ENCODE measurements around the gene MAT2A. TPM values are rescaled to one million over a fixed set of nuclear protein-coding genes. Genes with fewer than 3 reads are reported as not detected.

The MAT2A gene
- total RNA-seq, 1 donor from 2014 or later: 183 TPM

DNA sequence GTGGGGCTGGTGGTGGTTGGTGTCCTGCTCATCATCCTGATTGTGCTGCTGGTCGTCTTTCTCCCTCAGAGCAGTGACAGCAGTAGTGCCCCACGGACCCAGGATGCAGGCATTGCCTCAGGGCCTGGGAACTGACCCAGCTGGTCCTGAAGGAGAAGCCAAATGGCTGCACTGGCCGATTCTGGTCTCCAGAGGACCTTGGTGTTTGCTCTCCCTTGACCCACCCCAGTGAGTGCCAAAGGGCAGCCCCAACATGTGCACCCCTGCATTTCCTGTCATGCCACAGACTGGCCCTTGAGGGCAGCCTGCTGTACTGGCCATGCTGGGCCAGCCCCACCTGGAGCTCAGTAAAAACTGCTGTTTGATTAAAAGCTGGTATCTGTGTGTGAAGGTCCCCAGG lies 54.1 kb downstream of the MAT2A start:
- Mint-ChIP-seq H3K4me1 (ENCODE audit: unreplicated experiment) (peaks cover 69% of the 10 kb centered on the region), H3K27me3 (ENCODE audit: unreplicated experiment) (no peaks in the 10 kb centered on the region), H3K4me3 (ENCODE audit: unreplicated experiment) (no peak overlapping the region), H3K36me3 (ENCODE audit: unreplicated experiment) (peaks cover 2% of the 10 kb centered on the region), H3K27ac (ENCODE audit: unreplicated experiment) (no peak overlapping the region), H3K9me3 (ENCODE audit: unreplicated experiment) (no peaks in the 10 kb centered on the region)
- no peak for DNase-seq (ENCODE audit: extremely low spot score, unreplicated experiment)
- TF ChIP-seq, protein P1, sequence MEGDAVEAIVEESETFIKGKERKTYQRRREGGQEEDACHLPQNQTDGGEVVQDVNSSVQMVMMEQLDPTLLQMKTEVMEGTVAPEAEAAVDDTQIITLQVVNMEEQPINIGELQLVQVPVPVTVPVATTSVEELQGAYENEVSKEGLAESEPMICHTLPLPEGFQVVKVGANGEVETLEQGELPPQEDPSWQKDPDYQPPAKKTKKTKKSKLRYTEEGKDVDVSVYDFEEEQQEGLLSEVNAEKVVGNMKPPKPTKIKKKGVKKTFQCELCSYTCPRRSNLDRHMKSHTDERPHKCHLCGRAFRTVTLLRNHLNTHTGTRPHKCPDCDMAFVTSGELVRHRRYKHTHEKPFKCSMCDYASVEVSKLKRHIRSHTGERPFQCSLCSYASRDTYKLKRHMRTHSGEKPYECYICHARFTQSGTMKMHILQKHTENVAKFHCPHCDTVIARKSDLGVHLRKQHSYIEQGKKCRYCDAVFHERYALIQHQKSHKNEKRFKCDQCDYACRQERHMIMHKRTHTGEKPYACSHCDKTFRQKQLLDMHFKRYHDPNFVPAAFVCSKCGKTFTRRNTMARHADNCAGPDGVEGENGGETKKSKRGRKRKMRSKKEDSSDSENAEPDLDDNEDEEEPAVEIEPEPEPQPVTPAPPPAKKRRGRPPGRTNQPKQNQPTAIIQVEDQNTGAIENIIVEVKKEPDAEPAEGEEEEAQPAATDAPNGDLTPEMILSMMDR (IDR thresholded peaks at IDR 0.05): no peak

Other genes starting within 250 kb of the MAT2A start
- gene TGOLN2, start 211.2 kb upstream of the MAT2A start, total RNA-seq: 91.2 and 94.8 TPM in 2 replicates
- 34.1 and 38.8 TPM in 2 replicates for gene RETSAT, start 184.6 kb upstream of the MAT2A start, total RNA-seq
- gene ELMOD3, start 184.4 kb upstream of the MAT2A start, total RNA-seq: 19.6 and 21.1 TPM in 2 replicates
- 32.2 and 32.8 TPM in 2 replicates for gene CAPG, start 128.8 kb upstream of the MAT2A start, total RNA-seq
- 0.51 and 1.6 TPM in 2 replicates for gene SH2D6, start 120.5 kb upstream of the MAT2A start, total RNA-seq
- 58.2 and 59.6 TPM in 2 replicates for gene GGCX, start 22.3 kb downstream of the MAT2A start, total RNA-seq
- 3.1 and 3.8 TPM in 2 replicates for gene VAMP8, start 38.4 kb downstream of the MAT2A start, total RNA-seq
- gene VAMP5, start 45.3 kb downstream of the MAT2A start, total RNA-seq: not detected in 2 replicates
- 77.2 and 77.3 TPM in 2 replicates for gene RNF181, start 56.6 kb downstream of the MAT2A start, total RNA-seq
- gene TMEM150A, start 63.5 kb downstream of the MAT2A start, total RNA-seq: 18.2 and 20.8 TPM in 2 replicates
- 40.8 and 45.1 TPM in 2 replicates for gene C2orf68, start 72.9 kb downstream of the MAT2A start, total RNA-seq
- gene USP39, start 77.0 kb downstream of the MAT2A start, total RNA-seq: 44.0 and 50.9 TPM in 2 replicates
- gene SFTPB, start 129.0 kb downstream of the MAT2A start, total RNA-seq: not detected in 2 replicates
- not detected in 2 replicates for gene GNLY, start 155.2 kb downstream of the MAT2A start, total RNA-seq
- gene ATOH8, start 214.8 kb downstream of the MAT2A start, total RNA-seq: 5.9 and 7.1 TPM in 2 replicates